HG03378 (cell line): ENCODE measurements around the gene BCL2.

Source experiments
- ATAC-seq: cut with Tn5 transposase; IDR thresholded peaks from one replicate; pipeline ENCODE4 v1.9.1; 2021; ENCODE audit warnings: mild to moderate bottlenecking, moderate library complexity; ENCODE audit not compliant: unreplicated experiment

The BCL2 gene

GRCh38 chr18:63288311-63288710 is 31.3 kb downstream of the BCL2 start:
- no peak for ATAC-seq

GRCh38 chr18:63287691-63288220 is 31.8 kb downstream of the BCL2 start:
- no peak for ATAC-seq

GRCh38 chr18:63286926-63287325 is 32.6 kb downstream of the BCL2 start:
- ATAC-seq: no peak

- peak; percentile 96 for ATAC-seq
Observed at GRCh38 chr18:63284827-63285733, 34.5 kb downstream of the BCL2 start.

- ATAC-seq: no peak
Observed at GRCh38 chr18:63284173-63284799, 35.3 kb downstream of the BCL2 start.

- no peak for ATAC-seq
Observed at GRCh38 chr18:63283305-63284094, 36.1 kb downstream of the BCL2 start.

GRCh38 chr18:63282793-63283192 is 36.8 kb downstream of the BCL2 start:
- ATAC-seq: no peak

- ATAC-seq: no peak
Observed at GRCh38 chr18:63273222-63273927, 46.2 kb downstream of the BCL2 start.

GRCh38 chr18:63272638-63273037 is 46.9 kb downstream of the BCL2 start:
- ATAC-seq: no peak

GRCh38 chr18:63271881-63272299 is 47.7 kb downstream of the BCL2 start:
- ATAC-seq: no peak

GRCh38 chr18:63271148-63271547 is 48.4 kb downstream of the BCL2 start:
- no peak for ATAC-seq

GRCh38 chr18:63267975-63268721 is 51.4 kb downstream of the BCL2 start:
- peak; percentile 60 for ATAC-seq

- ATAC-seq: no peak
Observed at GRCh38 chr18:63266888-63267790, 52.4 kb downstream of the BCL2 start.

- ATAC-seq: no peak
Observed at GRCh38 chr18:63265326-63265725, 54.2 kb downstream of the BCL2 start.

- no peak for ATAC-seq
Observed at GRCh38 chr18:63264871-63265270, 54.7 kb downstream of the BCL2 start.

GRCh38 chr18:63263444-63263843 is 56.1 kb downstream of the BCL2 start:
- no peak for ATAC-seq

GRCh38 chr18:63262369-63263335 is 56.9 kb downstream of the BCL2 start:
- ATAC-seq: no peak

GRCh38 chr18:63261029-63261428 is 58.5 kb downstream of the BCL2 start:
- ATAC-seq: no peak
